DND-41 (cell line): ENCODE measurements around the gene P3R3URF.

ENCODE experiments used
- ATAC-seq: fragments of 200-7000 bp; cut with Tn5 transposase; 3 replicates; pipeline ENCODE4 v1.9.1; 2021; ENCODE audit warnings: low read depth; ENCODE audit not compliant: insufficient read depth
- DNase-seq: peaks from one replicate; pipeline ENCODE4 v3.0.0-alpha.2; 2020
- H2AFZ ChIP-seq: 2 replicates; pipeline ENCODE4 v1.6.0; 2012; ENCODE audit warnings: low read depth, low read length
- H3K27ac ChIP-seq: 2 replicates; pipeline ENCODE4 v1.5.1; 2012; ENCODE audit warnings: low read length, inconsistent platforms
- H3K27me3 ChIP-seq: fragments of 200-600 bp; sonication (generic); 2 replicates; pipeline ENCODE4 v1.6.0; 2012; ENCODE audit warnings: low read length, mild to moderate bottlenecking, inconsistent platforms; ENCODE audit not compliant: insufficient read depth, poor library complexity
- H3K36me3 ChIP-seq: 2 replicates; pipeline ENCODE4 v1.5.1; 2012; ENCODE audit warnings: low read length, inconsistent platforms; ENCODE audit not compliant: insufficient read depth
- H3K4me1 ChIP-seq: 2 replicates; pipeline ENCODE4 v1.5.1; 2012; ENCODE audit warnings: mild to moderate bottlenecking, low read length; ENCODE audit not compliant: insufficient read depth
- H3K4me2 ChIP-seq: 2 replicates; pipeline ENCODE4 v1.6.0; 2012; ENCODE audit warnings: mild to moderate bottlenecking, moderate library complexity, low read length, inconsistent platforms; ENCODE audit not compliant: insufficient read depth
- H3K4me3 ChIP-seq, 2 experiments: fragments of 200-600 bp in 1 of 2; shearing (Covaris generic) in 1 of 2; 2 replicates each; pipeline ENCODE4 v1.5.1; 2012 to 2016; ENCODE audit warnings: inconsistent platforms in 2 of 2, low read length in 2 of 2, mild to moderate bottlenecking in 2 of 2, low read depth in 1 of 2, moderate library complexity in 1 of 2
- H3K79me2 ChIP-seq: 2 replicates; pipeline ENCODE4 v1.6.0; 2012; ENCODE audit warnings: low read length, inconsistent platforms; ENCODE audit not compliant: insufficient read depth
- H3K9ac ChIP-seq: 2 replicates; pipeline ENCODE4 v1.6.0; 2012; ENCODE audit warnings: low read depth, mild to moderate bottlenecking, inconsistent platforms, low read length, moderate library complexity
- H3K9me3 ChIP-seq: 2 replicates; pipeline ENCODE4 v1.5.1; 2012; ENCODE audit warnings: low read length, moderate library complexity, mild to moderate bottlenecking, inconsistent platforms; ENCODE audit not compliant: insufficient read depth, severe bottlenecking
- H4K20me1 ChIP-seq: 2 replicates; pipeline ENCODE4 v1.6.0; 2012; ENCODE audit warnings: low read length; ENCODE audit not compliant: insufficient read depth
- CTCF ChIP-seq: IDR thresholded peaks from 2 replicates; pipeline ENCODE4 v1.5.1; 2012; ENCODE audit warnings: borderline replicate concordance, low read length, moderate library complexity, mild to moderate bottlenecking; ENCODE audit not compliant: poor library complexity, severe bottlenecking; ENCODE audit errors: extremely low read depth
- EZH2 ChIP-seq: IDR thresholded peaks from 3 replicates; pipeline ENCODE4 v1.6.1; 2012; ENCODE audit warnings: borderline replicate concordance, low read depth, mild to moderate bottlenecking, moderate library complexity, low read length, inconsistent platforms; ENCODE audit not compliant: severe bottlenecking

P3R3URF gene

GRCh38 chr1:46174448-46175231 lies 1.6 kb downstream of the P3R3URF start, which contains the start of gene TSPAN1:
TSPAN1 (plus strand) TSS chr1:46175087; CDS start chr1:46181108, 6,021 bp downstream.
- H3K4me1 ChIP-seq, result peaks cover 6% of the 10 kb centered on the region
- H3K79me2 ChIP-seq, result no peaks in the 10 kb centered on the region
- H3K9ac ChIP-seq, result no peak within 1 kb of the TSS
- H3K27ac ChIP-seq, result no peak within 1 kb of the TSS
- no peaks in the 10 kb centered on the region for H4K20me1 ChIP-seq
- ATAC-seq (no peak), DNase-seq (no peak)
- no peaks in the 10 kb centered on the region for H3K27me3 ChIP-seq
- H3K4me3 ChIP-seq, result no peak within 1 kb of the TSS
- no peak for TF ChIP-seq EZH2
- TF ChIP-seq CTCF, result no peak
- H3K9me3 ChIP-seq, result no peaks in the 10 kb centered on the region
- no peaks in the 10 kb centered on the region for H3K36me3 ChIP-seq
- no peak within 1 kb of the TSS for H3K4me2 ChIP-seq
- no peak within 1 kb of the TSS for H2AFZ ChIP-seq

DNA sequence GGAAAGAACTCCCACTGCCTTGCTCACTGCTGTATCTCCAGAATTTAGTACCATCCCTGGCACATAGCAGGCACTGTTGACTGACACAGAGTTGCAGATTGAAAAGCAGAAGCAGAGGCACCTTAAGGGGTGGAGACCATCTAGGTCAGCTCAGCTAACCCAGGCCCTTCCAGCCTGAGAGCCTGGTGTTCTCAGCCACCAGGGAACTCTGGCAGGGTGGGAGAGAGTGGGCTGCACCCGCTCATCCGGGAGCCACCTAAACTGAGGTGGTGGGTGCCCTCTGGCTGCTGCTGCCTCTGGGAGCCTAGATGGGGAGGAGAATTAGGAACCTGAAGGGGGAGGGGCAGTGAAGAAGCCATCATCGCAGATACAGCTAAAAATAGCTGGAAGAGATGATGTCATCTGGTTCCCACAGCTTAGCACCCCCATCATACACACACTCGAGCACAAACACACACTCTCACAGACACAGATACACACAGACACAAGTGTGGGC lies 2.9 kb downstream of the P3R3URF start:
- Histone ChIP-seq H3K36me3 (no peaks in the 10 kb centered on the region), H3K79me2 (no peaks in the 10 kb centered on the region), H4K20me1 (no peaks in the 10 kb centered on the region), H3K4me2 (no peak overlapping the region), H3K9ac (no peak overlapping the region), H3K4me1 (no peaks in the 10 kb centered on the region), H3K4me3 (no peak overlapping the region), H3K27me3 (no peaks in the 10 kb centered on the region), H3K27ac (no peak overlapping the region), H3K9me3 (no peaks in the 10 kb centered on the region), H2AFZ (no peak overlapping the region)
- ATAC-seq (0 out of 3 replicates have a peak, but pooled peaks have one; percentile 12), DNase-seq (no peak)
- TF ChIP-seq EZH2, result no peak
- TF ChIP-seq CTCF, result peak; percentile 15

DNA sequence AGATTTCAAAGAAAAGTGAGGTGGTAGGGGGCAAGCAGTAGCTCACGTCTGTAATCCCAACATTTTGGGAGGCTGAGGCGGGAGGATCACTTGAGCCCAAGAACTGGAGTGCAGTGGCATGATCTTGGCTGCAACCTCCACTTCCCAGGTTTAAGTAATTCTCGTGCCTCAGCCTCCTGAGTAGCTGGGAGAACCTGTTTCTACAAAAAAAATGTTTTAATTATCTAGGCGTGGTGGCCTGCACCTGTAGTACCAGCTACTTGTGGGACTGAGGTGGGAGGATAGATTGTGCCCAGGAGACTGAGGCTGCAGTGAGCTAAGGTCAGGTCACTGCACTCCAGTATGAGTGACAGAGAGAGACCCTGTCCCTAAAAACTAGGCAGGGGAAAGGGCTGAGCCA lies 4.0 kb downstream of the P3R3URF start:
- TF ChIP-seq CTCF, result no peak
- no peak for TF ChIP-seq EZH2
- Histone ChIP-seq H3K79me2 (no peaks in the 10 kb centered on the region), H4K20me1 (no peaks in the 10 kb centered on the region), H3K27ac (no peak overlapping the region), H3K4me3 (no peak overlapping the region), H3K4me2 (no peak overlapping the region), H3K27me3 (no peaks in the 10 kb centered on the region), H2AFZ (no peak overlapping the region), H3K9ac (no peak overlapping the region), H3K4me1 (no peaks in the 10 kb centered on the region), H3K36me3 (no peaks in the 10 kb centered on the region), H3K9me3 (no peaks in the 10 kb centered on the region)
- no peak for DNase-seq
- ATAC-seq, result no peak
